Activated T-helper 1 cell treated with Interleukin-2 at 50 U/mL for 16 hours (primary cell): ENCODE data around the gene EZH1.

Experiments used
- DNase-seq: peaks from one replicate; pipeline ENCODE4 v3.0.0-alpha.2; 2020; ENCODE audit warnings: low read depth

The EZH1 gene

GRCh38 chr17:42682722-42683403, 62.0 kb downstream of the EZH1 start:
- DNase-seq, result no peak

DNA sequence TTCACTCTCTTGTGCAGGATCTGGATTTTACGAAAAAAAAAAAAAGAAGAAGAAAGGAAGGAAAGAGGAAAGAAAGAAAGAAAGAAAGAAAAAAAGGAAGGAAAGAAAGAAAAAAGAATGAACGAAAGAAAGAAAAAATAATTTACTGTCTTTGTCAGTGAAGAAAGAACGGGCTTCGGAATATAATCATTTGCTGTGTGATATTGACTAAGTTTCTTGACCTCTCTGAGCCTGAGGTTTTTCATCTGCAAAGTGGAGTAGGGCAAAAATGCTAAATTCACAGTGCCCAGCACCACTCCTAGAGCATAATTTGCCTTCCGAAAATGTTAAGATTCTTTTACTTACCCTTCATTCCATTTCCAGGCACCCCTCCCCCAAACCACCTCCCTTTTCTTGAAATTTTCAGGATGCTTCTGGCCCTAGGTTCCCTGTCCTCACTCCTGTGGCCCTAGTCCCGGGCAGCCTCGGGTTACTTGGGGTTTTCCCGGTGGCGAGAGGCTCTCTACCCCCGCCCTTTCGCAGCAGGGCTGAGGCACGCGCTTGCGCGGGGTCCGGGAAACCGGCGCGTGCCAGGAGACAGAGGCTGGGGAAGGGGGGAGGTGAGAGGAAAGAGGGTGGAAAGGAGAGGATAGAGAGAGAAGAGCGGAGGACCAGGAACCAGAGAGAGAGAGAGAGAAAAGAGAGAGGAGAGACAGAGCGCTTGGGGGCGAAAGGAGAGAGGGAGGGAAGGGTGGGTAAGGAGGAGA, 62.7 kb downstream of the EZH1 start, which contains the start of gene CNTNAP1:
CNTNAP1 (plus strand) TSS at position 556 of the 746 bp plus-strand sequence. CDS start 299 bp downstream, outside the sequence.
- no peak for DNase-seq

- DNase-seq, result no peak
Measured at GRCh38 chr17:42680331-42680808, 64.5 kb downstream of the EZH1 start.

- peak; percentile 68 for DNase-seq
Measured at GRCh38 chr17:42679492-42680330, 65.1 kb downstream of the EZH1 start.

DNA sequence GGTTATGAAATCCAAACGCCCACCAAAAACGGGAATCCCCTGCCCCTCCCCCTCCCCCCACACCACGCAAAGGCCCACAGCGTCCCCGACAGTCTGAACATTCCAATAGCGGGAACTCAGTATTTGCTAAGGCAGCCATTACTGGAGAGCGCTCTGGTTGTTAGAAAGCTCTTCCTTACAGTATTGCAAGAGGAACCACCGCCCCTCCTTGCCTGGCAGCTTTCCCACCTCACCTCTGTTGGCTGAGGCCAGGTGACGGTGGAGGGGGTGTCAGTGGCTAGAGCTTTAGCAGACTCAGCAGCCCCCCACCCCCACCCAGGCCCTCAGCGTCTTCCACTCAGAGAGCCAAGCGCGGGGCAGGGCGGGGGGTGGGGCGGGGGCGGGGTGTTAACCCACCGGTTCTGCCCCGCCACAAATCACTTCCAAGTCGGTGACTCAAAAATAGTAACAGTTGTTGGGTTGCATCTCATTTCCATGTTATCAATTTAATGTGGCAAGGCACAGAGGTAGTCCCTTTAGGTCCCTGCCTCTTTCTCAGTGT, 65.8 kb downstream of the EZH1 start:
- DNase-seq, result no peak

- peak; percentile 62 for DNase-seq
Measured at GRCh38 chr17:42677921-42678781, 66.7 kb downstream of the EZH1 start.

- peak; percentile 90 for DNase-seq
Measured at GRCh38 chr17:42677012-42677857, 67.6 kb downstream of the EZH1 start.

- no peak for DNase-seq
Measured at GRCh38 chr17:42676424-42677011, 68.3 kb downstream of the EZH1 start, which contains the start of gene PLEKHH3. PLEKHH3 (minus strand) TSS chr17:42676994; CDS start chr17:42676563, 431 bp downstream.

GRCh38 chr17:42675965-42676423, 68.8 kb downstream of the EZH1 start:
- DNase-seq, result no peak

DNA sequence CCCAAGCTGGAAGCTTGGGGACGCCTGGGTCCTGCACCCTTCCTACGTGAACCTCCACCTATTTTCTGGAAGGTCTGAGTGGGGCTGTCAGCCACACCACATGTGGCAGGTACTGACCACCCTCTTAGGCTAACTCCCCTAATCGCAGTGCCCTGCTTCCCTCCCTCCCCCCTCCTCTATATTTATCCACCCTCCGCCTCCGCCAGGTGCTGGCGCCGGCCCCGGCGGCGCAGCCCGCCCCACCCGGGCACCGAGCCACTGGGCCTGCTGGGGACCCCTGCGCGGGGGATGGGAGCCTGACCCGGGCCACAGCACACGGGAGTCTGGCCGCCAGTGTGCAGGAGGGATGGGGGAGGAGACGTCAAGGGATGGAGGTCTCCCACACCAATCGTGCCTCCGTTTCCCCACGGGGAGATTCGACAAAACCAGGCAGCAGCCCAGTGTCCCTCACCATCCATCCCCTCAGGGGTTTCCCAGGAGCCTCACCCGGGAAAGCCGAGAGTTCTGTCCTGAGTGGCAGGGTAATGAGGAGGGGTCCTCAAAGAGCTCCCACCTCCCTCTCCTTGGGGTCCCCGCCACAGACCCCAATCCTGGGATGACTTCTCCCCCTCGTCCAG, 69.4 kb downstream of the EZH1 start:
- DNase-seq, result no peak

- no peak for DNase-seq
Measured at GRCh38 chr17:42674755-42675347, 70.0 kb downstream of the EZH1 start.

DNA sequence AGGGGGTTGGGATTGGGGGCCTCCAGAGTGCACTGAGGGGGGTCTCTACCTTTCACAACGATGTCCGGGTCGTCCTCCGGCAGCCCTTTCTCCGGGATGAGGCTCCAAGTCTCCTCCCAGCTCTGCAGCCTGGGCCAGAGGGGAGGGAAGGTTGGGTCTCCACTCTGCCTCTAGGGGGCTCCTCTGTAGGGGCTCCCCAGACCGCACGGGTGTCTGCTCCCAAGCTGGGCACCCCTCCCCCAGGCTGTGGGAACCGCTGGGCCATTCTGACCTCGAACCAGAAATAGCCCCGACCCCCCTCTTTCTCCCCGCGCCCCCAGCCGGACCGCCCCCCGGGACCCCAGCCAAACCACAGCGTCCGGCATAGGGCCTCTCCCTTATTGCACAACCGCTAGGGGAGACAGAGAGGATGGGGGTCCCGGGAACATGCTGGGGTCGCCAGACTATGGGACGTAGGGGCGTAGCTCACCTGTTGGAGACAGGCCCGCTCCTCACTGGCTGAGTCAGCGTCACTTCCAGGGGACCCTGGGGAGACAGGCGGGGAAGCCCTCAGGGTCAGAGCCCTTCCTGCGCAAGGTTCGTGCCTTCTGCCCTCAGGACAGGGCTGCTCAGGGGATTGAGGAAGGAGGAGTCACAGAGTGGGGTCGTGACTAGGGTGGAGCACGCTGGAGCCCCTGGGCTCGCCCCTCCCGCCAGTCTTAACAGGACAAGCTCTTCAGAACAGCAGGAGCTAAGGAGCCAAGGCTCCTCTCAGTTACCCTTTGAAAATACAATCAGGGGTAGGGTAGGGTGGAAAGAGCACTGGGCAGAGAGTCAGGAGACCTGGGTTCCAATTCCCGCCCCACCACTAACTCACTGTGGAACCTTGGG, 70.7 kb downstream of the EZH1 start:
- DNase-seq, result no peak

DNA sequence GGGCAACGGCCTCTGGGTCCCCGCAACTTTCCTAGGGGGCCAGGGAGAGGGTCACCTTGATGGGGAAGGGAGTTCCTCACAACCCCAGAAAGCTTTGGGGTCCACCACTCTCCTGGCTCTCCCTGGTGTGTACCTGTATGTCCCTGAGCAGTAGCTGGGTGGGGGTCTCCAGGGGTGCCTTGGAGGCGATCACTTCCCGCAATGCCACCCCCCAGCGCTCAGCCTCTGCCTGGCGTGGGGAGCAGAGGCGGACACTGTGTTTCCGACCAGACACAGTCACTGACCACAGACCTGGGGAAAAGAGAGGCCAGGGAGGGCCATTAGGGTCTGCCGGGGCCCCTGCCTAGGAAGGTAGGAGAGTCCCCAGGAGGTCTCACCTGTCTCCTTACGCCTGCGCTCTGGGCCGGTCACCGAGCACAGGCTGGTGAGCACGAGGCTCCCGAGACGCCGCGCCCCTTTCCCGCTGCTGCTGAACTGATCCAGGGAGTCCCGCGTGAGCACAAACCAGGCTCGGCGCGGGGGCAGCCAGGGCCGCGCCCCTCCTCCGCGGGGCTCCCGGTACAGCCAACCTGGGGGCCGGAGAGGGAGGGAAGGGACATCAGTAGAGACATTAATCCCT, 71.5 kb downstream of the EZH1 start:
- no peak for DNase-seq

- no peak for DNase-seq
Measured at GRCh38 chr17:42672038-42672437, 72.8 kb downstream of the EZH1 start.

DNA sequence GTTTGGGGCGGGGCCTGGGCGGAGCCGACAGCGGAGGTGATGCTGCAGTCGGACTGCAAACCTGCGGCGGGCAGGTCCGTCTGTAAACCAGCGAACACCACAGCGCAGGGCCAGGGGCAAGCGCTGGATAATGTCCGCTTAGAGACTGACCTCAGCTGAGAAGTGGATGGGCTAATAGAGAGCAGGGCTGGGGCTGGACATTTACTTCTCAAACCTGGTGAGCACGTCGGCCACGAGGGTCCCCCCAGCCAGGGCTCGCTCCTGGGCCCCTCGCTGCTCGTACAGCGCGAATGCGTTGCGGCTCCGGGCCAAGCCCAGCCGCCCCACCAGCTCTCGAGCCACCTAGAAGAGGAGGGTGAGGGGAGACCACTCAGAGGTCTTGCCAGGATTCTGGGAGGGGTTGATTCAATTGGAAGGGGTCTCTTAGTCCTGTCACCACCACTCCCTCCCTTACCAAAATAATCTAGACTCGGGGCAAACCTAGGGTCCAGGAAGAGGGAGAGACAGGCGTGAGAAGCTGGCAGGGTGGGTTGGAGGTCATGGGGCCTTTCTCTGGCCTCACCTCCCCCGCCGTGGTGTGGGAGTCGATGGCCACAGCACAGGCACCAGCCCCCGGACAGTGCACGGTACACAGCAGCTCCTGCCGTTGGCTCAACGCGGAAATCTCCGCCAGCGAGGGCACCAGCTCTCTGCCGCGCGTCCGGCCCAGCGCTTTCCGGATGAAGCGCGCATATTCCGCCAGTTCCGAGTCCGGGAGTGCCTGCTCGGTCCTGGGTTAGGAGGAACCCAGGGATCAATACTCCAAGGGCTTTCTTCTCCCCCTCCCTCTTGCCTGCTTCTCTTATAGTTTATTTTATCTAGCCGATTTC, 73.8 kb downstream of the EZH1 start:
- no peak for DNase-seq
